Peyer's patch (tissue), 4 donors: Measurements from ENCODE around the gene HYCC2. TPM values are rescaled to one million over a fixed set of nuclear protein-coding genes. Genes with fewer than 3 reads are reported as not detected.

Experiments used
- DNase-seq, 3 donors: peaks; one replicate each; pipeline ENCODE4 v3.0.0-alpha.2; 2017 to 2019
- H3K27ac ChIP-seq, 4 donors: fragments of 200-600 bp; sonication (generic); one replicate each; pipeline ENCODE4 v1.5.1; 2016 to 2019
- H3K27me3 ChIP-seq, 2 donors: fragments of 200-600 bp; sonication (generic); one replicate each; pipeline ENCODE4 v1.5.1; 2019
- H3K36me3 ChIP-seq, 3 donors: fragments of 200-600 bp; sonication (generic); one replicate each; pipeline ENCODE4 v1.5.1; 2016 to 2019
- H3K4me1 ChIP-seq, 4 donors: fragments of 200-600 bp; sonication (generic); one replicate each; pipeline ENCODE4 v1.5.1; 2016 to 2019
- H3K4me3 ChIP-seq, 4 donors: fragments of 200-600 bp; sonication (generic); 1 replicate in 3 of 4; 2 replicates in 1 of 4; pipeline ENCODE4 v1.5.1; 2016 to 2019; ENCODE audit warnings: mild to moderate bottlenecking in 1 of 4
- H3K9me3 ChIP-seq, 4 donors: fragments of 200-600 bp; sonication (generic); one replicate each; pipeline ENCODE4 v1.5.1; 2016 to 2019; ENCODE audit warnings: mild to moderate bottlenecking in 1 of 4
- CTCF ChIP-seq, 6 experiments: fragments of 450-650 bp in 4 of 6; fragments of 200-600 bp in 2 of 6; sonication (generic) in 1 of 6; IDR thresholded peaks; one replicate each; pipeline ENCODE4 v1.5.1; 2017 to 2019; ENCODE audit warnings: antibody characterized with exemption in 6 of 6, mild to moderate bottlenecking in 3 of 6, moderate library complexity in 1 of 6
- POLR2A ChIP-seq, 2 donors: fragments of 450-650 bp; IDR thresholded peaks; one replicate each; pipeline ENCODE4 v1.5.1; 2017; ENCODE audit warnings: antibody characterized with exemption in 2 of 2, mild to moderate bottlenecking in 2 of 2, moderate library complexity in 2 of 2
- total RNA-seq, 4 donors: library from RNA; depleted of rRNA; stranded (reverse); fragments of >200 nt; gene quantifications; one replicate each; pipeline ENCODE4 v1.1.0, GENCODE V29; 2016

HYCC2 gene
- total RNA-seq, 4 donors from 2014 or later, result 17.3 to 31.9 (median 29.0) TPM

- Histone ChIP-seq H3K4me1 (no peaks in the 10 kb centered on the region), H3K27ac (no peak overlapping the region), H3K36me3 (no peaks in the 10 kb centered on the region), H3K4me3 (no peak overlapping the region), H3K9me3 (no peaks in the 10 kb centered on the region), H3K27me3 (no peaks in the 10 kb centered on the region)
- DNase-seq, result no peak
- TF ChIP-seq POLR2A (IDR thresholded peaks at IDR 0.05), result no peak
- no peak for TF ChIP-seq CTCF (IDR thresholded peaks at IDR 0.05)
Observed at GRCh38 chr2:201109186-201109585, 37.7 kb upstream of the HYCC2 start.

GRCh38 chr2:201108341-201108740, 36.9 kb upstream of the HYCC2 start:
- no peak for DNase-seq
- Histone ChIP-seq H3K36me3 (no peaks in the 10 kb centered on the region), H3K4me3 (no peak overlapping the region), H3K27ac (no peak overlapping the region), H3K4me1 (no peaks in the 10 kb centered on the region), H3K27me3 (no peaks in the 10 kb centered on the region), H3K9me3 (no peaks in the 10 kb centered on the region)
- TF ChIP-seq CTCF (IDR thresholded peaks at IDR 0.05), result no peak
- no peak for TF ChIP-seq POLR2A (IDR thresholded peaks at IDR 0.05)

- H3K4me1 ChIP-seq, result no peaks in the 10 kb centered on the region
- H3K27me3 ChIP-seq, result no peaks in the 10 kb centered on the region
- DNase-seq, result no peak
- no peak overlapping the region for H3K4me3 ChIP-seq
- TF ChIP-seq POLR2A (IDR thresholded peaks at IDR 0.05) (no peak), CTCF (IDR thresholded peaks at IDR 0.05) (no peak)
- H3K27ac ChIP-seq, result no peak overlapping the region
- H3K36me3 ChIP-seq, result no peaks in the 10 kb centered on the region
- no peaks in the 10 kb centered on the region for H3K9me3 ChIP-seq
Observed at GRCh38 chr2:201107624-201108023, 36.2 kb upstream of the HYCC2 start.

- Histone ChIP-seq H3K4me3 (no peak overlapping the region), H3K36me3 (no peaks in the 10 kb centered on the region), H3K9me3 (no peaks in the 10 kb centered on the region), H3K27ac (no peak overlapping the region), H3K27me3 (no peaks in the 10 kb centered on the region), H3K4me1 (no peaks in the 10 kb centered on the region)
- no peak for DNase-seq
- TF ChIP-seq POLR2A (IDR thresholded peaks at IDR 0.05) (no peak), CTCF (IDR thresholded peaks at IDR 0.05) (no peak)
Observed at GRCh38 chr2:201105759-201106158, 34.3 kb upstream of the HYCC2 start.

- Histone ChIP-seq H3K9me3 (no peaks in the 10 kb centered on the region), H3K4me1 (no peaks in the 10 kb centered on the region), H3K4me3 (no peak overlapping the region), H3K27ac (no peak overlapping the region), H3K27me3 (no peaks in the 10 kb centered on the region), H3K36me3 (no peaks in the 10 kb centered on the region)
- TF ChIP-seq POLR2A (IDR thresholded peaks at IDR 0.05), result no peak
- TF ChIP-seq CTCF (IDR thresholded peaks at IDR 0.05), result no peak
- no peak for DNase-seq
Observed at GRCh38 chr2:201100497-201100896, 29.0 kb upstream of the HYCC2 start.

GRCh38 chr2:201093573-201093972, 22.1 kb upstream of the HYCC2 start:
- no peaks in the 10 kb centered on the region for H3K36me3 ChIP-seq
- no peaks in the 10 kb centered on the region for H3K27me3 ChIP-seq
- no peak overlapping the region for H3K27ac ChIP-seq
- H3K9me3 ChIP-seq, result no peaks in the 10 kb centered on the region
- H3K4me1 ChIP-seq, result no peaks in the 10 kb centered on the region
- no peak for DNase-seq
- H3K4me3 ChIP-seq, result no peak overlapping the region
- TF ChIP-seq POLR2A (IDR thresholded peaks at IDR 0.05) (no peak), CTCF (IDR thresholded peaks at IDR 0.05) (no peak)
